K562 (cell line): ENCODE results near the gene LEUTX. TPM values are rescaled to one million over a fixed set of nuclear protein-coding genes. Genes with fewer than 3 reads are reported as not detected.

Experiments used
- ATAC-seq: fragments of 200-7000 bp; cut with Tn5 transposase; 3 replicates; pipeline ENCODE4 v1.9.1; 2020; ENCODE audit warnings: moderate library complexity
- BruUV-seq: library from RNA; stranded (reverse); fragments of 400-500 nt; replicated peaks from 2 replicates; lab custom pipeline; 2021; lab: Mats Ljungman, UMichigan
- CTCF ChIA-PET: fragments of 300-600 bp; formaldehyde crosslinking; extraction: SDS; loops from one replicate; lab custom pipeline; 2021; ENCODE audit warnings: low intra/inter-chr PET ratio; lab: Yijun Ruan, JAX
- POLR2A ChIA-PET: fragments of 300-600, 350-650 bp; sonication (Branson Sonifier 250); formaldehyde crosslinking; extraction: SDS; loops from one replicate; lab custom pipeline; 2021; ENCODE audit warnings: antibody characterized with exemption, inconsistent platforms; lab: Yijun Ruan, JAX
- DNase-seq, 4 experiments: peaks; one replicate each; pipeline versions ENCODE4 v3.0.0 to v3.0.0-alpha.2; 2011 to 2018; ENCODE audit warnings: low spot score in 3 of 4, mixed read lengths in 3 of 4; ENCODE audit errors: extremely low read depth in 1 of 4
- FAIRE-seq: peaks from 2 replicates; lab custom pipeline; 2011; peaks lifted over from hg19 to GRCh38; lab: Jason Lieb, UNC
- H2AFZ ChIP-seq: 2 replicates; pipeline ENCODE4 v1.6.0; 2011; ENCODE audit warnings: low read depth, low read length, control low read depth, inconsistent platforms
- H3K27ac ChIP-seq: fragments of 200-600 bp; 3 replicates; pipeline ENCODE4 v1.8.0; 2011; ENCODE audit warnings: low read depth, mild to moderate bottlenecking, control low read depth, inconsistent platforms, low read length, moderate library complexity, mixed read lengths; ENCODE audit errors: extremely low read depth
- H3K27me3 ChIP-seq, 2 experiments: fragments of 300-600 bp in 1 of 2; 2 replicates in 1 of 2; 3 replicates in 1 of 2; pipeline versions ENCODE4 v1.6.0 to v1.8.0; 2011; ENCODE audit warnings: inconsistent platforms in 2 of 2, low read length in 2 of 2, mild to moderate bottlenecking in 1 of 2, mixed read lengths in 1 of 2, moderate library complexity in 1 of 2; ENCODE audit not compliant: control insufficient read depth in 2 of 2, insufficient read depth in 2 of 2
- H3K36me3 ChIP-seq: fragments of 300-600 bp; 3 replicates; pipeline ENCODE4 v1.8.0; 2011; ENCODE audit warnings: mild to moderate bottlenecking, low read length, inconsistent platforms; ENCODE audit not compliant: control insufficient read depth, insufficient read depth
- H3K4me1 ChIP-seq, 2 experiments: fragments of 200-600 bp in 1 of 2; replicated peaks in 1 of 2; 2 replicates in 1 of 2; 3 replicates in 1 of 2; pipeline versions ENCODE4 v1.5.1 to v1.8.0; 2011; ENCODE audit warnings: inconsistent platforms in 2 of 2, low read length in 2 of 2, mild to moderate bottlenecking in 1 of 2, mixed read lengths in 1 of 2, moderate library complexity in 1 of 2; ENCODE audit not compliant: control insufficient read depth in 2 of 2, insufficient read depth in 2 of 2
- H3K4me2 ChIP-seq: 2 replicates; pipeline ENCODE4 v1.6.1; 2011; ENCODE audit warnings: low read length, control low read depth, inconsistent platforms, mixed read lengths; ENCODE audit not compliant: insufficient read depth
- H3K4me3 ChIP-seq: fragments of 200-600 bp; sonication (generic), shearing (Covaris generic); 2 replicates; pipeline ENCODE4 v1.5.1; 2016; ENCODE audit warnings: control low read depth, inconsistent platforms
- H3K79me2 ChIP-seq: fragments of 200-600 bp; 3 replicates; pipeline ENCODE4 v1.8.0; 2011; ENCODE audit warnings: low read length, inconsistent platforms; ENCODE audit not compliant: control insufficient read depth, insufficient read depth
- H3K9ac ChIP-seq, 2 experiments: 2 replicates each; pipeline versions ENCODE4 v1.6.0 to v1.6.1; 2011; ENCODE audit warnings: low read depth in 2 of 2, low read length in 2 of 2, control low read depth in 1 of 2, inconsistent platforms in 1 of 2, mild to moderate bottlenecking in 1 of 2, mixed read lengths in 1 of 2; ENCODE audit not compliant: insufficient read depth in 1 of 2
- H3K9me1 ChIP-seq: one replicate; pipeline ENCODE4 v1.6.0; 2011; ENCODE audit warnings: inconsistent platforms, mild to moderate bottlenecking, low read length, moderate library complexity; ENCODE audit not compliant: control insufficient read depth, insufficient read depth
- H3K9me3 ChIP-seq: replicated peaks from 2 replicates; pipeline ENCODE4 v1.5.1; 2011; ENCODE audit warnings: low read depth, low read length, inconsistent platforms; ENCODE audit not compliant: control insufficient read depth, insufficient read depth
- H4K20me1 ChIP-seq: replicated peaks from 2 replicates; pipeline ENCODE4 v1.6.1; 2011; ENCODE audit warnings: low read length, inconsistent platforms, mixed read lengths; ENCODE audit not compliant: control insufficient read depth, insufficient read depth
- CBX8 ChIP-seq: fragments of 200-600 bp; sonication (generic); IDR thresholded peaks from 2 replicates; pipeline ENCODE4 v1.6.1; 2012; ENCODE audit warnings: borderline replicate concordance, mixed run types, low read depth, mild to moderate bottlenecking, moderate library complexity, mixed read lengths, low read length, control low read depth, inconsistent platforms; ENCODE audit not compliant: poor library complexity, severe bottlenecking; ENCODE audit errors: extremely low read depth
- CHCHD3 ChIP-seq: fragments of 250-450 bp; sonication (Bioruptor Pico); IDR thresholded peaks from 2 replicates; pipeline ENCODE4 v2.1.2; 2022; ENCODE audit warnings: mild to moderate bottlenecking
- FOXA3 ChIP-seq, 2 experiments: fragments of 450-650 bp in 1 of 2; sonication (generic) in 1 of 2; formaldehyde crosslinking; IDR thresholded peaks in 1 of 2; conservative IDR thresholded peaks in 1 of 2; 2 replicates each; pipeline versions ENCODE4 v1.4.0 to v1.8.0; 2020 to 2022; ENCODE audit warnings: mild to moderate bottlenecking in 2 of 2, missing genetic modification reagents in 1 of 2
- GATAD2A ChIP-seq: fragments of 450-650 bp; IDR thresholded peaks from 2 replicates; pipeline ENCODE4 v1.6.1; 2017
- HMGXB4 ChIP-seq: sonication (generic); formaldehyde crosslinking; IDR thresholded peaks from 2 replicates; pipeline ENCODE4 v1.8.1; 2023; ENCODE audit warnings: mild to moderate bottlenecking, missing genetic modification reagents
- NFIC ChIP-seq: fragments of 450-650 bp; IDR thresholded peaks from 2 replicates; pipeline ENCODE4 v1.6.1; 2017; ENCODE audit warnings: mild to moderate bottlenecking, inconsistent platforms
- RBM17 ChIP-seq: fragments of 200-400 bp; formaldehyde crosslinking; IDR thresholded peaks from 2 replicates; pipeline ENCODE4 v1.6.1; 2017; ENCODE audit warnings: low read depth, mild to moderate bottlenecking, low read length, borderline replicate concordance
- SMARCB1 ChIP-seq: IDR thresholded peaks from 2 replicates; pipeline ENCODE4 v1.6.1; 2011; ENCODE audit warnings: improper control_type of control experiment, low read depth; ENCODE audit not compliant: insufficient read length
- TBL1XR1 ChIP-seq, 2 experiments: IDR thresholded peaks; 2 replicates each; pipeline ENCODE4 v1.6.1; 2012; ENCODE audit warnings: improper control_type of control experiment in 2 of 2, low read length in 2 of 2, mild to moderate bottlenecking in 1 of 2
- ZNF23 ChIP-seq: fragments of 250-450 bp; sonication (Bioruptor Pico); IDR thresholded peaks from 2 replicates; pipeline ENCODE4 v1.4.0; 2020; ENCODE audit warnings: mild to moderate bottlenecking
- ZNF644 ChIP-seq: fragments of 200-800 bp; sonication (Bioruptor generic); IDR thresholded peaks from 2 replicates; pipeline ENCODE4 v1.6.1; 2016; ENCODE audit warnings: low read depth, missing genetic modification characterization, missing compliant biosample characterization
- ZNF655 ChIP-seq: fragments of 250-450 bp; sonication (Bioruptor Pico); IDR thresholded peaks from 2 replicates; pipeline ENCODE4 v1.5.0; 2021
- WGBS: fragments of 100-300 bp; shearing (Covaris generic); methylation state at CpG from one replicate; pipeline ENCODE4 v1.1.6; 2016; ENCODE audit warnings: low coverage, mixed read lengths; ENCODE audit not compliant: insufficient coverage; ENCODE audit errors: missing lambda C conversion rate; 5-methylcytosine and 5-hydroxymethylcytosine counted together
- in situ Hi-C: fragments of 300-500 bp; cut with MboI; formaldehyde crosslinking; loops from 4 replicates; pipeline ENCODE4 v1.15.0; 2018; ENCODE audit warnings: inconsistent platforms, mixed read lengths
- intact Hi-C: fragments of 100-400 bp; cut with micrococcal nuclease; formaldehyde crosslinking; loops from 2 replicates; pipeline ENCODE4 v1.14.2; 2022
- polyA plus RNA-seq, 8 experiments: library from polyadenylated mRNA; depleted of rRNA in 4 of 8; stranded (reverse) in 5 of 8; unstranded in 3 of 8; fragments of >200 nt; fragmentation: Nextera tagmentation in 2 of 8; fragmentation: Illumina TruSeq in 1 of 8; extraction: Ambion mirVana in 2 of 8; extraction: Trizol in 1 of 8; gene quantifications; 2 replicates each; pipeline versions ENCODE4 v1.2.1 to v1.2.3, GENCODE V29; 2011 to 2014; ENCODE audit warnings: inconsistent platforms in 1 of 8, missing spikeins in 1 of 8
- total RNA-seq, 7 experiments: library from RNA; depleted of rRNA in 6 of 7; stranded (reverse); fragments of >200 nt in 6 of 7; fragmentation: Illumina TruSeq in 2 of 7; extraction: Trizol in 2 of 7; gene quantifications; 2 replicates each; pipeline versions ENCODE4 v1.2.1 to v1.2.3, GENCODE V29; 2011 to 2021; ENCODE audit warnings: low replicate concordance in 1 of 7

Gene LEUTX
- total and polyA plus RNA-seq, 9 of the 15 experiments (the other 6 are each of a cell fraction or from before 2014, with no cell fraction given): not detected

- ATAC-seq (no peak), FAIRE-seq (no peak), DNase-seq (no peak)
- no peaks in the 10 kb centered on the region; the same call in 1 of the 2 replicates for H4K20me1 ChIP-seq
- intact Hi-C loops (no loop called here), in situ Hi-C loops (no loop called here)
- no peaks in the 10 kb centered on the region for H3K9me3 ChIP-seq
- TF ChIP-seq CHCHD3: no peak
- TF ChIP-seq ZNF23 (CRISPR knock-in tag): no peak
- TF ChIP-seq RBM17: no peak
- no peak for TF ChIP-seq ZNF644 (tag)
- no peak for TF ChIP-seq NFIC
- no peak for TF ChIP-seq ZNF655
- TF ChIP-seq SMARCB1: no peak
- TF ChIP-seq FOXA3 (CRISPR knock-in tag; conservative IDR thresholded peaks at IDR 0.05 in 1 of 2, IDR thresholded peaks at IDR 0.05 in 1 of 2): no peak
- no peak for TF ChIP-seq TBL1XR1 (IDR thresholded peaks at IDR 0.05; ENCODE audit: low read length in 2 of 2)
- no peak for TF ChIP-seq GATAD2A
- TF ChIP-seq CBX8: no peak
- no peak for TF ChIP-seq HMGXB4
- H3K36me3 ChIP-seq: peaks cover 34% of the 10 kb centered on the region; the same call in 1 of the 3 replicates
- no peak overlapping the region for H3K27ac ChIP-seq
- no peaks in the 10 kb centered on the region for H3K79me2 ChIP-seq
- H3K9me1 ChIP-seq: no peaks in the 10 kb centered on the region
- peaks cover 0 to 11% of the 10 kb centered on the region in 2 experiments; a peak in 2 of 5 replicates for H3K4me1 ChIP-seq
- no TSS peak for BruUV-seq
- H2AFZ ChIP-seq: no peak overlapping the region
- H3K4me3 ChIP-seq: no peak overlapping the region
- no peaks in the 10 kb centered on the region for H3K27me3 ChIP-seq
- CTCF ChIA-PET: no interaction called here
- no peak overlapping the region for H3K4me2 ChIP-seq
- no peak overlapping the region for H3K9ac ChIP-seq
- WGBS: 60% methylated on average over 7 of the region's 7 CpGs
- POLR2A ChIA-PET: interaction anchor here (1.5 kb wide), 1 partner anchor 10 kb away, joined by 6 read pairs; the partner anchor contains the start of gene DYRK1B
Measured at GRCh38 chr19:39823686-39824085, 45.0 kb downstream of the LEUTX start.
